Measurements from ENCODE around the gene HTRA1.

DNA sequence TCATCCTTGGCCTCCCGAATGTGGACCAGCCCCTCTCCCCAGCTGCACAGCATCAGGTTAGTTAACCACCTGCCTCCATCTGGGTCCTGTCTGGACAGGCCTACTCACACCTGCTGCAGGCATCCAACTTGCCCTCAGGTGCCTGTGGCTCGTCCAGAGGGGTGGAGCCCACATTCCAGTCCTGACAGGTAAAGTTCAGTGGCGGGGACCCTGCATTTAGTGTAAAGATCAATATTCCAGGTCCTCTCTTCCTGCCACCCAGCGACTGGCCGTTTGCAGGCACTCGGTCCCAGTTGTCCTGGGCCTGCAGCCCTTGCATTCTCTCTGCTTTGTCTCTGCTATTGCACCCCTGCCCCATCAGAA is 15.0 kb downstream of the HTRA1 start:
- TF ChIP-seq, protein P1, sequence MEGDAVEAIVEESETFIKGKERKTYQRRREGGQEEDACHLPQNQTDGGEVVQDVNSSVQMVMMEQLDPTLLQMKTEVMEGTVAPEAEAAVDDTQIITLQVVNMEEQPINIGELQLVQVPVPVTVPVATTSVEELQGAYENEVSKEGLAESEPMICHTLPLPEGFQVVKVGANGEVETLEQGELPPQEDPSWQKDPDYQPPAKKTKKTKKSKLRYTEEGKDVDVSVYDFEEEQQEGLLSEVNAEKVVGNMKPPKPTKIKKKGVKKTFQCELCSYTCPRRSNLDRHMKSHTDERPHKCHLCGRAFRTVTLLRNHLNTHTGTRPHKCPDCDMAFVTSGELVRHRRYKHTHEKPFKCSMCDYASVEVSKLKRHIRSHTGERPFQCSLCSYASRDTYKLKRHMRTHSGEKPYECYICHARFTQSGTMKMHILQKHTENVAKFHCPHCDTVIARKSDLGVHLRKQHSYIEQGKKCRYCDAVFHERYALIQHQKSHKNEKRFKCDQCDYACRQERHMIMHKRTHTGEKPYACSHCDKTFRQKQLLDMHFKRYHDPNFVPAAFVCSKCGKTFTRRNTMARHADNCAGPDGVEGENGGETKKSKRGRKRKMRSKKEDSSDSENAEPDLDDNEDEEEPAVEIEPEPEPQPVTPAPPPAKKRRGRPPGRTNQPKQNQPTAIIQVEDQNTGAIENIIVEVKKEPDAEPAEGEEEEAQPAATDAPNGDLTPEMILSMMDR (IDR thresholded peaks at IDR 0.05): no peak
- TF ChIP-seq POLR2A (IDR thresholded peaks at IDR 0.05): no peak

All from esophagus squamous epithelium (tissue), 4 donors.